Cardiac muscle cell (in vitro differentiated cells and primary cell): ENCODE measurements around the gene TMPRSS7. TPM values are rescaled to one million over a fixed set of nuclear protein-coding genes. Genes with fewer than 3 reads are reported as not detected.
A peak's percentile ranks its signal among the peaks of the same experiment; 100 is the strongest.

ENCODE experiments used
- DNase-seq, 2 donors: peaks; one replicate each; pipeline versions ENCODE4 v3.0.0 to v3.0.0-alpha.2; 2010 to 2017; ENCODE audit warnings: low read depth in 1 of 2, low spot score in 1 of 2
- H3K27ac ChIP-seq: fragments of 200-600 bp; sonication (generic); 2 replicates; pipeline ENCODE4 v1.5.1; 2016
- H3K27me3 ChIP-seq: fragments of 200-600 bp; sonication (generic); 2 replicates; pipeline ENCODE4 v1.6.0; 2016; ENCODE audit warnings: control low read depth
- H3K36me3 ChIP-seq: fragments of 200-600 bp; sonication (generic); 2 replicates; pipeline ENCODE4 v1.5.1; 2016; ENCODE audit warnings: control low read depth
- H3K4me1 ChIP-seq: fragments of 200-600 bp; sonication (generic); 2 replicates; pipeline ENCODE4 v1.8.1; 2017; ENCODE audit warnings: low read depth, mild to moderate bottlenecking, mixed run types
- H3K4me3 ChIP-seq: fragments of 200-600 bp; sonication (generic); 2 replicates; pipeline ENCODE4 v1.5.1; 2016; ENCODE audit warnings: mild to moderate bottlenecking
- H3K9me3 ChIP-seq: fragments of 200-600 bp; sonication (generic); 2 replicates; pipeline ENCODE4 v1.5.1; 2017; ENCODE audit warnings: low read depth, mild to moderate bottlenecking, control low read depth
- CTCF ChIP-seq: IDR thresholded peaks from 2 replicates; pipeline ENCODE4 v1.5.1; 2012; ENCODE audit warnings: low read depth, mild to moderate bottlenecking, low read length
- polyA plus RNA-seq: library from polyadenylated mRNA; unstranded; fragments of >200 nt; fragmentation: Nextera tagmentation; extraction: Ambion mirVana; gene quantifications from 2 replicates; pipeline ENCODE4 v1.2.1, GENCODE V29; 2016
- total RNA-seq: library from RNA; depleted of rRNA; stranded (reverse); fragments of >200 nt; gene quantifications from 2 replicates; pipeline ENCODE4 v1.2.3, GENCODE V29; 2016

Gene TMPRSS7
- total and polyA plus RNA-seq, 2 experiments from 2014 or later: not detected

- TF ChIP-seq CTCF: no peak
- no peaks in the 10 kb centered on the region for H3K36me3 ChIP-seq
- peaks cover 5% of the 10 kb centered on the region for H3K27me3 ChIP-seq
- H3K27ac ChIP-seq: no peak overlapping the region
- DNase-seq: peak in 1 of 2 donors; percentile 17
- peak overlapping the region; percentile 36 for H3K4me3 ChIP-seq
- no peaks in the 10 kb centered on the region for H3K9me3 ChIP-seq
- H3K4me1 ChIP-seq: peaks cover 48% of the 10 kb centered on the region
Measured at GRCh38 chr3:112085735-112086075, 51.2 kb downstream of the TMPRSS7 start.

- H3K4me1 ChIP-seq: peaks cover 52% of the 10 kb centered on the region
- H3K27ac ChIP-seq: no peak within 1 kb of the TSS
- H3K27me3 ChIP-seq: peaks cover 5% of the 10 kb centered on the region
- H3K36me3 ChIP-seq: no peaks in the 10 kb centered on the region
- DNase-seq: peak; percentile 86 to 90
- TF ChIP-seq CTCF: peak; percentile 5
- no peaks in the 10 kb centered on the region for H3K9me3 ChIP-seq
- H3K4me3 ChIP-seq: peak within 1 kb of the TSS; percentile 36
Measured at GRCh38 chr3:112086076-112086854, 51.7 kb downstream of the TMPRSS7 start, which contains the start of gene C3orf52. Gene C3orf52, plus strand, starts transcription at chr3:112086389. Its CDS starts 19 bp downstream, at chr3:112086408.

GRCh38 chr3:112086875-112087524, 52.5 kb downstream of the TMPRSS7 start:
- Histone ChIP-seq H3K27ac (no peak overlapping the region), H3K9me3 (no peaks in the 10 kb centered on the region), H3K4me1 (peaks cover 57% of the 10 kb centered on the region), H3K4me3 (peak overlapping the region; percentile 36), H3K36me3 (no peaks in the 10 kb centered on the region), H3K27me3 (peaks cover 5% of the 10 kb centered on the region)
- no peak for TF ChIP-seq CTCF
- peak; percentile 12 to 24 for DNase-seq

- Histone ChIP-seq H3K27me3 (peaks cover 5% of the 10 kb centered on the region), H3K4me1 (peaks cover 64% of the 10 kb centered on the region), H3K4me3 (peak overlapping the region; percentile 36), H3K27ac (no peak overlapping the region), H3K36me3 (no peaks in the 10 kb centered on the region), H3K9me3 (no peaks in the 10 kb centered on the region)
- TF ChIP-seq CTCF: no peak
- no peak for DNase-seq
Measured at GRCh38 chr3:112087746-112088145, 53.2 kb downstream of the TMPRSS7 start.

GRCh38 chr3:112088944-112089343, 54.4 kb downstream of the TMPRSS7 start:
- H3K4me1 ChIP-seq: peaks cover 62% of the 10 kb centered on the region
- peaks cover 5% of the 10 kb centered on the region for H3K27me3 ChIP-seq
- no peak overlapping the region for H3K4me3 ChIP-seq
- no peaks in the 10 kb centered on the region for H3K36me3 ChIP-seq
- no peaks in the 10 kb centered on the region for H3K9me3 ChIP-seq
- DNase-seq: no peak
- H3K27ac ChIP-seq: no peak overlapping the region
- no peak for TF ChIP-seq CTCF
